Fibroblast of skin of abdomen (primary cell): ENCODE data around the gene TMTC3.
"Not testable (repeated sequence)": the region's sequence is repeated elsewhere in the genome, so short reads cannot be mapped to it uniquely, and the experiment has no call there.

Experiments used
- DNase-seq: peaks from one replicate; pipeline ENCODE4 v3.0.0-alpha.2; 2013

TMTC3 gene

DNA sequence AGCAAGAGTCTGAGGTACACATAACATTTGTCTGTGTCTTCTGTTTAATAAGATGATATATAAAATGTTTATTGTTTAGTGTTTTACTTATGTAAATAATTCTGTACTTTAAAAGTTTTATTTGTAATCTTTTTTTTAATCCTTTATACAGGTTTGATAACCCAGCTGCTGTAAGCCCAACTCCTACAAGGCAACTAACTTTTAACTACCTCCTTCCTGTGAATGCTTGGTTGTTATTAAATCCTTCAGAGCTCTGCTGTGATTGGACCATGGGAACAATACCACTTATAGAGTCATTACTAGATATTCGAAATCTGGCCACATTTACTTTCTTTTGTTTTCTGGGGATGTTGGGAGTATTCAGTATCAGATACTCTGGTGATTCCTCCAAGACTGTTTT is 24.1 kb downstream of the TMTC3 start:
- DNase-seq = no peak

DNA sequence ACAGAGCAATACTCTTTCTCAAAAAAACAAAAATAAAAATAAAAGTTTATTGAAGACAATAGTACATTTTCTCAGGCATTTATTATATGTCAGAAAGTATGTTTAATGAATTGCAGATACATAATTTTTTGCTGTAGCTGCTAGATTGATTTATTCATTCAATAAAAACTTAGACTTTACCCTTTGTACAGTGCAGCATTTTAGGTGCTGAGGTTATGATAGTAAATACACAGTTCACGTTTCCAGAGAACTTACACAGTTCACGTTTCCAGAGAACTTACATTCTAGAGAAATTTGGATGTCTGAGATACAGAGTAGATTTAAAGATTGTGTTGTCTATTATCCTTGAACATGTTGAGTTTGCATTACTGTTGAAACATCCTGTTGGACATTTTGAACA is 25.3 kb downstream of the TMTC3 start:
- no peak for DNase-seq

DNA sequence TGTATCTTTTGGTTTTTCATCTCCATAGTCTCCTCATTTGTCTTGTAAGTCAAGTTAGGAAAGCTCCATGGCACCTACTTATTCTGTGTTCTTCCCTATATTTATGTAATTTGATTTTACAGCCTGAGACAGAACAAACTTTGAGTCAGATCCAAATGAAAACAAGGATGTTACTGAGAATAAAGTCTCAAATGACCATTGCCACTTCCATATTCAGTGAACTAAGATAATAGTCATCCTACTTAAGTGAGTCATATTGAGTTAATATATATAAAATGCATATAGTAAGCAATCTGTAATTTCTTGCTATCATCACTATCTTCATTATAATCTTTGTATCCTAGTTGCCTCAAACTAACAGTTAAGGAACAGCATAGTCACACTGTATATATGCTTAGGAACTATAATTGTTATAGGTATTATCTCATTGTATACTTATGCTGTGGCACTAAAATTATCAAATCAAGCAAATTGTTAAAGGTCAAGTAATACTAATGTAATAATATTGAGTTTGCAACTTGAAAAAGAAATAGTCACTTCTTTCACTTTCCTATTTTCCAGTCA is 30.8 kb downstream of the TMTC3 start:
- DNase-seq = peak; percentile 32

DNA sequence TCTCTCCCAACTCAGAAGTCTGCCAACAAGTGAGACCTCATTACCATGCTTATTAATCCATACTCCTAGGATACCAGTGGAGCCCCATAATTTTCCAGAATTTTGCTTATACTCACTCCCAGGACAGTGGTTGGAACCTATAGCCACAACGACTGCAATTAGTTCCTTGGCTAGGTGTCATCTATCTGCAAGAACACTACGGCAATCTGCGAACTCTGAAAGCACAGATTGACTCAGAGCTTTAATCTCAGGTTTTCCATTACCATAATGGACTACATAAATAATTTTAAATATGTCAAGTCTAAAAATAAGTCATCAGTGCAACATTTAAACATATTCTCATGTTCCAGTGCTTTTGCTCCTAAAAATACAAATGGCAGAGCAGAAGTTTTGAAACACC is 33.4 kb downstream of the TMTC3 start:
- DNase-seq = no peak

DNA sequence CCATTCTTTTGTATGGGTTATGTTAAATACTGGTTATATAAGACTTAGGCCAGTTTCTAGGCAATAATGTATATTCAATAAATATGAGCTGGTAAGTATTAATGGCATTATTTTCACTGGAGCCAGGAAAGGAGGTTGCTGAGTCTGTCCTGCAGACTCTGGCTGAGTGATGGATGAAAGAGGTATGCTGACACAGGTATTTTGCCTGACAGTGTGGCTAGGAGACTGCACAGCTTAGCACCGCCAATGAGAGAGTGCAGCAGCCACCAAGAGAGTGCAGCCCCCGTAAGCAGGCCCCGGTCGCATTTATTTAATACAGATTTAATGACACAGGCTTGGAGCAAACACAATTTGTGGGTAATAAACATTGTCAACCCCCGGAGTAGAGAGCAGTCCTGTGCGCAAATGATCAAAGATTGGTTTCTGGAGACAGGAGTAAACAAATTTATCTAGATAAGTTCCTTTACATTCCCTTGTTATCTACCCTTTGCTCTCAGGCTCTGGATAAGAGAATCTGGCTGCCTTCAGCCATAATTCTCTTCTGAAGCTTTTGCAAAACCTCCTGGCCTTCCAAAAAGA is 37.4 kb downstream of the TMTC3 start:
- DNase-seq = no peak

DNA sequence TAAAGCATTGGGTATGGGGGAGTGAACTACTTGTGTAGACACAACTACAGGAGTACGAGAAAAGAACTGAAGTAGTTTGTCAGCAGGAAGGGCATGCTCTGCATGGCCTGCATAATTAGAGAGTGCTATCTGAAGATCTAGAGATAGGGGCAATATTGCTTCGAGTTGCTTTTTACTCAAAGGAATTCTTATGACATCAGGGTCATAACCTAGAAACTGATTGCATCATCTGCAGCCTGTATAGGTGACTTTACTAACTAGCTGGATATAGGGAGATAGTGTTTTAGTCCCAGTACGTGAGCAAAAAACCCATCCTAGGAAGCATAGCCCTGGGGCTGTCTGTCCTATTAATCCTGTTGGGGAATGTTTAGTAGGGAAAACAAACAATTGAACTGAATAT is 39.8 kb downstream of the TMTC3 start:
- no peak for DNase-seq

DNA sequence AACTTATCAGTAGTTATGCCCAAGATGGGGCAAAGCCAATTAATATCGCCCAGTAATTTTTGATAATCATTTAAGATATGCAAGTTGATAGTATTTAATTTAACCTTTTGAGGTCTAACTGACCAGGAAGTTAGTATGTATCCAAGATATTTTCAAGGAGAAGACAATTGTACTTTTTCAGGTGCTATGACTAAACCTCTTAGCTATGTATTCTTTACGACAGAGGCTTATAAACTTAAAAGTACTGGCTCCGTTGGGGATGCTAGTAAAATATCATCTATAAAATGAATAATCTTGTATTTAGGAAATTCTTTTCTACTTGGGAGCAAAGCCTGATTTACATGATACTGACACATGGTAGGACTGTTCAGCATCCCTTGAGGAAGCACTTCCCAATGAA is 40.3 kb downstream of the TMTC3 start:
- no peak for DNase-seq

DNA sequence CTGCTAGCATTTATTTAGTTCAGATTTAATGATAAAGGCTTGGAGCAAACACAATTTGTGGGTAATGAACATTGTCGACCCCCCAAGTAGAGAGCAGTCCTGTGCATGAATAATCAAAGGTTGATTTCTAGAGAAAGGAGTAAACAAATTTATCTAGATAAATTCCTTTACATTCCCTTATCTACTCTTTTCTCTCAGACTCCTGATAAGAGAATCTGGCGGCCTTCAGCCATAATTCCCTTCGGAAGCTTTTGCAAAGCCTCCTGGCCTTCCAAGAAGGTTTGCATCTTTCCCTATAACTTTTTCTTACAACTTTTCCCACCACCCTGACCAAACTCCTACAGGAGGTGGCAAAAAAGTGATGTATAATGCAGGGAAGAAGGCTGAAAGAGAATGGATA is 42.1 kb downstream of the TMTC3 start:
- no peak for DNase-seq

DNA sequence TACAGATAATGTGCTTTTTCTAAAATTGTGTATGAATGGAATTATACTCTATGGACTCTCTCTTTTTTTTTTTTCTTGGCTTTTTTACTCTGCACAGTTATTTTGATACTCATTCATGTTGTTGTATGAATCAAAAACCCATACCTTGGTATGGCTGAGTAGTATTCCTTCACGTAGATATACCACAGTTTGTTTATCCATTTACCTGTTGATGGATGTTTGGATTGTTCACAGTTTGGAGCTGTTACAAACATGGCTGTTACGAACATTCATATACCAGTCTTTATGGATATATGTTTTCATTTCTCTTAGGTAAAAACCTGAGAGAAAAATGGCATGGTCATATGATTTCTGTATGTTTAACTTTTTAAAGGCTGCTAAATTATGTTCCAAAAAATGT is 43.2 kb downstream of the TMTC3 start:
- no peak for DNase-seq

DNA sequence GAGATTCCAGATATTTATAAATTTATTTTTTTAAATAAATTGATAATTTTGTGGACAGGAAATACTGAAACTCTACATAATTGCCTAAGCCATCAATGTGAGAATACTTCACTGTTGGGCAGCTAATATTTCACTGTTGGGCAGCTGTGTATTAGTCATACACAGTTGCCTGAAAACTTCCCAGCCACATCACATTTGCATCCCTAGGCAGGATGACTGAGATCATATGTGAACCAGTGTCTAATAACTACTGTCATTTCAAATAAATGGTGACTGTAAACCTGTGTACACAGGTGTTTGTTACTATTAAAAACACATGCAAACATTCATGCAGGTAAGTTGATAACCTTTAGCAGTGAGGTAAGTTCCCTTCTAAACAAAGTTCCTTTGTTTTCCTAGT is 43.9 kb downstream of the TMTC3 start:
- peak; percentile 71 for DNase-seq

DNA sequence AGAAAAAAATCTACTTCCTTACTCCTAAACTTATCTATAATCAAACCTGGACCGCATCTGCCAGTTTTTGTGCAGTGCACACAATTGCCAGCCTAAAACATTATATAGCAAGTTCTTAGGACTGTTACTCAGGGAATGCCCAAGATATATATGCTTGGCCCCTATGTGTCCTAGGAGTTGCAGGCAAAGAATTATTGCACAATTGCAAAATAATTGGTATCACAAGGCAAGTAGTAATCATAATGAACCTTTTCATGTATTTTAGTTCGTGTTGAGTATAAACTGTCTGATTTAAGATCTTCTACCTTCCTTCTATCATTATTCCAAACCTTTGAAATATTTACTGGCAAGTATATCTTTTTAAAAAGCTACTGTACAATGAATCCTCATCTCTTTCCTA is 45.5 kb downstream of the TMTC3 start:
- no peak for DNase-seq

DNA sequence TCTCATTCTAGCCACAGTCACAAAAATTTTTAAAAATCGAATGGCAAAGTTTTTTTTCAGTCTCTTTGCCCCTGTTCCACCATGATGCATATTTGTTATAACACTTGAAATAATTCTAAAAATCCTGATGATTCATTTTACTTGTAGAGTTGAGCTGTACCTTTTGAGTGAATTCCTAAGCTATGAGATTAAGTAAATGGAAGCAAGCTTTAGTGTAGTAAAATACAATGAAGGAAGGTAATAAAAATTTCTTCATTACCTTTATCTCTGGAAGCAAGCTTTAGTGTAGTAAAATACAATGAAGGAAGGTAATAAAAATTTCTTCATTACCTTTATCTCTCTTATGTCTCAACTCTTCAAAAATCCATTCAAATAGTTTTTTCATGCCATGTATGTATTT is 46.1 kb downstream of the TMTC3 start:
- DNase-seq = peak; percentile 38

DNA sequence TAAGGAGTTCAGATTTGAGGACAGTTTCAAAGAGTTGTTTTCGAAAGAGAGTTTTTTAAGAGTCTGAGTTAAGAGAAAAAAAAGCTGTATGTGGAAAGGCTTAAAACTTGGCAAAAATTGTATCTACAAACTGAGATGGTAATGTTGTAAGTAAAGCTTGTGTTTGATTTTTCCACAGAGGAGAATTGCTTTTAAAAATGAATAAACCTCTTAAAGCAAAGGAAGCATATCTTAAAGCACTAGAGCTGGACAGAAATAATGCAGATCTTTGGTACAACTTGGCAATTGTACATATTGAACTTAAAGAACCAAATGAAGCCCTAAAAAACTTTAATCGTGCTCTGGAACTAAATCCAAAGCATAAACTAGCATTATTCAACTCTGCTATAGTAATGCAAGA is 50.3 kb downstream of the TMTC3 start:
- DNase-seq = no peak

DNA sequence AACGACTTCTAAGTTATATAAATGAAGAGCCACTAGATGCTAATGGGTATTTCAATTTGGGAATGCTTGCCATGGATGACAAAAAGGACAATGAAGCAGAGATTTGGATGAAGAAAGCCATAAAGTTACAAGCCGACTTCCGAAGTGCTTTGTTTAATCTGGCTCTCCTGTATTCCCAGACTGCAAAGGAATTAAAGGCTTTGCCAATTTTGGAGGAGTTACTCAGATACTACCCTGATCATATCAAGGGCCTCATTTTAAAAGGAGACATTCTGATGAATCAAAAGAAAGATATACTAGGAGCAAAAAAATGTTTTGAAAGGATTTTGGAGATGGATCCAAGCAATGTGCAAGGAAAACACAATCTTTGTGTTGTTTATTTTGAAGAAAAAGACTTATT is 52.8 kb downstream of the TMTC3 start:
- DNase-seq = no peak

DNA sequence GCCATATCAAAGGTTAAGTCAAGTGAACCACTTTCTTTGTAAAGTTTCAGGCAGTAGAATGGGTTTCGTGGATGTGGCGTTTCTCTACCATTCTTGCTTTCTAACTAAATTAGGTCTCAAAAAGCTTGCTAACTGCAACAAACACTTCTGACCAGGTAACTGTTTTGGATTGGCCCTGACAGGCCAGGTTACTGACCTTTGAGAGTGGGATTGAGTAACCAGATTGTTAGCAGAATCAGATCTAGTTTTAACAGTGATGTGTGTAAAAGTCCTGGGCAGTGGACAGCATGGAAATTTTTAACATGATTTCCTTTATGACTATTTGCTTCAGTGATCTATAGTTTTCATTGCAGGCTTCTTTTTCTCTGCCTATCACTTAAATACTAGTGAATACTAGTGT is 57.9 kb downstream of the TMTC3 start:
- DNase-seq = no peak

DNA sequence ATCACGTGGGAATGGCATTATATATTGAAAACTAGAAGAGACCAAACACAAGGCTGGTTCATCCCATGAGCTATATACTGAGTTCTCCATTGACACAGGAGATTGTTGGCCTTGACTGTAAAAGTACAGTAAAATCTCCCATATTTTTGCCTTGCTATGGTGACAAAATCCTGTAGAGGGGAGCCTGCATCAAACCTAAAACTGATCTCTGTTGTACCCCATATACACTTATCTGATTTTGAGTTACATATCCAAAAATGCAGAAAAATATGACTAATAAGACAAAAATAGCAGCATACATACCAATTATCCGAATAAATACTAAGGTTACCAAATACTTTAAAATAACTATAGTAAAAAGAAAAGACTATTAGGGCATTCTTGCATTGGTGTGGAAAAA is 60.4 kb downstream of the TMTC3 start:
- DNase-seq = peak; percentile 47

DNA sequence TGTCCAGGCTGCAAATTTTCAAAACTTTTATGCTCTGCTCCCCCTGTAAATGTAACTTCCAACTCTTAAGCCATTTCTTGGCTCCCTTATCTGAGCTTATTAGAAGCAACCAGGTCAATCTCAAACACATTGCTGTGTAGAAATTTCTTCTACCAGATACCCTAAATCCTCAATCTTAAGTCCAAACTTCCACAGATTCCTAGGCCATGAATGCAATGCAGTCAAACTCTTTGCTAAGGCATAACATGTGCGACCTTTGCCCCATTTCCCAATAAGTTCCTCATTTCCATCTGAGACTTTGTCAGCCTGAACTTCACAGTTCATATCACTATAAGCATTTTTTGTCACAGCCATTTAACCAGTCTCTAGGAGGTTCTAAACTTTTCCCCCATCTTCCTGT is 64.5 kb downstream of the TMTC3 start:
- peak; percentile 68 for DNase-seq

DNA sequence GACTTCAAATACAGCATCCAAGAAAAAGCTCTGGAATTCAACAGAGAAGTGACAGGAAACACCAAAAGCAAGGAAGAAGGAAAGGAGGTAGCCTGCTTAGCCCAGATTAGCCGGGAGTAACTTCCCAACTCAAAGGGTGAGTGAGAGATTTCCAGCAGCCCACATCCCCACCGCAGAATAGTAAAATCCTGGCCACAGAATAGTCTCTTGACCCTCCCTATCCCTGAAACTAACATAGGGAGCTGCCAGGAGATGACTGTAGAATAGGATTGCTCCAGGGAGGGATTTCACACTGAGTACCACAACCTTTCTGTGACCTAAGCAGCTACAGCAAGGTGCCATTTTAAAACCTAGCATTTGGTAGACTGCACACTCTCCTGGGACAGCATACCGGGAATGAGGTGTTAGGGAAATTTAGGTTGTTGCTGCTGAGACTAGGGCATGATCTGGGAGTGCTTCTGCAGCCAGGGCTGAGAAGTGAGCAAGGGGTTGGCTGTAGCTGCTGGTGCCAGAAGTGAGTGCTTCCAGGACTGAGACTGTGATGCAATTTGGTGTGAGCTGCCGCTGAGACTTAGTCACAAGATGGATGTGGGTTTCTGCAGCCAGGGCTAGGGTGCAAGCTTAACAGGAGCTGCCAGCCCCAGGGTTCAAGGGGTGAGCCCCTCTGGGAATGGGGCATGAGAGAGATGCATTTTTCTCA is 66.0 kb downstream of the TMTC3 start:
- DNase-seq = peak; percentile 72

DNA sequence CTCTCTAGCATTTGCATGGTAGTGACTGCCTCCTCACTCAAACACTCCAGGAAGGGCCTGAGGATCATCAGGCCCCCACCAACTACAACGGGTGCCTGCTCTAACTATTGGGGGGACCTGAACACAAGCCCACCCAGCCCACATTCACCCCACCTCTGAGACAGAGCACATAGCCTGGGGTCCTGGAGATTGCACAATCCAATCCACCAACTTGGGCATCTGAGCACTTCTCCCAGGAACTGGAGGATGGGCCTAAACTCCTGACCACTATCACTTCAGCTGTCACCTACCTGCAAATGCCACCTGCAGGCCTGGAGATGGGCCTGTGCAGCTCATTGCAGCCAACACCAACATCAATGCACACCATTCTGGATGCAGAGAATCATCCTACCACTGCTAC is 66.6 kb downstream of the TMTC3 start:
- no peak for DNase-seq

DNA sequence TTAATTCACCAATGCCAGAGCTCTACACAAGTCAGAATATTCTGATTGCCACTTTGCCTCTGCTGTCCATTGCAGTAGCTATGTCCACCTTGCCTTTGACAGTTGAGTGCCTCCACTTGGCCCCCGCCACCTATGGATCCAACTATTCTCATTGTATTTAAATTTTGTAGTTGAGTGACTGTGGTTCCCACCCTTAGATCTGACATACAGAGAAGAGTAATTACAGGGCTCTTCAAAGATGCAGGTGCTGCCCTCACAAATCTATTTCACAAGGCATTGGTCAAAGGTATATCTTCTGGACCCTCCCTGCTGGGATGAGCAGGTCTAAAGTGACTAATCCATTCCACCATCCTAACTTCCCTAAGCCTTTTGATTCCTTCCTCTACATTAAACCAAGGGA is 68.2 kb downstream of the TMTC3 start:
- DNase-seq = not testable (repeated sequence)

DNA sequence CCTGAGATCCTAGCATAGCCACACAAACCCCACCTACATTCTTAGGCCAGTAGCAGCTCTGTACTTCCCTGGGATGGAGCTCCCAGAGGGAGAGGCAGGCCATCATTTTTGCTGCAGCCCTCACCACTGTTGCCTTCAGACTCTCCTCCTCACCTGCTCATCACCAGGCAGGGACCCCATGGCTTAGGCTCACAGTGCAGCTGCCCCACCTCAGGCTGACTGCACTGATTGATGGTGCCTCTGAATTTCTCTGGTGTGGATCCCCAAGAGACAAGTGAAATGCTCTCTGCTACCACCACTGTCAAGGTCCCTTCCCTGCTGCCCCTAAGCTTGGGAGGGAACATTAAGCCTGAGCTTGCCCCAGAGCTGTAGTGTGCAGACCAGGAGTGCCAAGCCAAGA is 76.2 kb downstream of the TMTC3 start:
- no peak for DNase-seq

DNA sequence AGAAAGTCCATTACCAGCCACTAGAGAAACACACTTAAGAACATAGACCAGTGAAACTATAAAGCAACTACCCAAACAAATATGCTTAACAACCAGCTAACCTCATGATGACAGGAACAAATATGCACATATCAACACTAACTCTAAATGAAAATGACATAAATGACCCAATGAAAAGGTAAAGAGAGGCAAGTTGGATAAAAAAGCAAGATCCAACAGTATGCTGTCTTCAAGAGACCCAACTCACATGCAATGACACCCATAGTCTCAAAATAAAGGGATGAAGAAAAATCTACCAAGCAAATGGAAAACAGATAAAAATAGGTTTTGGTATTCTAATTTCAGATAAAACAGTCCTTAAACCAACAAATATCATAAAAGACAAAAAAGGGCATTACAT is 77.8 kb downstream of the TMTC3 start:
- no peak for DNase-seq

DNA sequence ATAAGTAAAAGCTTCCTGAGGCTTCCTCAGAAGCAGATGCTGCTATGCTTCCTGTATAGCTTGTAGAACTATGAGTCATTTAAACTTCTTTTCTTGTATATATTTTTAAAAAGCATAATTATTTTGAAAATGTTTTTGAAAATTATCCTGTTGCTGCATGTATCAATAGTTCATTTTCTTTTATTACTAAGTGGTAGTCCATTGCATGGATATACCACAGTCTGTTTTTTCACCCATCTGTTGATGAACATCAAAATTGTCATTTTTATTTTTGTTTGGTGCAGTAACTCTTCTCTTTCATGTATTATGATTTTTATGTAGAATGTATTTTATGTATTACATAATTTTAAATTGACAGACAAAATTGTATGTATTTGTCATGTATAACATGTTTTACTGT is 81.4 kb downstream of the TMTC3 start:
- no peak for DNase-seq

DNA sequence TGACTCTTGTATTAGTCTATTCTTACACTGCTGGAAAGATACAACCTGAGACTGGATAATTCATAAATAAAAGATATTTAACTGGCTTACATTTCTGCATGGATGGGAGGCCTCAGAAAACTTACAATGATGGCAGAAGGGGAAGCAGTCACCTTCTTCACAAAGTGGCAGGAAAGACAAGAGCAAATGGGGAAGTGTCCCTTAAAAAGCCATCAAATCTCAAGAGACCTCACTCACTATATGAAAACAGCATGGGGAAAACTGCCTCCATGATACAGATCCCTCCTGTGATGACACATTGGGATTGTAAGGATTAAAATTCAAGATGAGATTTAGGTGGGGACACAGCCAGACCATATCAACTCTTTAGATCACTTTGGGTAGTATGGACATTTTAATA is 83.7 kb downstream of the TMTC3 start:
- no peak for DNase-seq

DNA sequence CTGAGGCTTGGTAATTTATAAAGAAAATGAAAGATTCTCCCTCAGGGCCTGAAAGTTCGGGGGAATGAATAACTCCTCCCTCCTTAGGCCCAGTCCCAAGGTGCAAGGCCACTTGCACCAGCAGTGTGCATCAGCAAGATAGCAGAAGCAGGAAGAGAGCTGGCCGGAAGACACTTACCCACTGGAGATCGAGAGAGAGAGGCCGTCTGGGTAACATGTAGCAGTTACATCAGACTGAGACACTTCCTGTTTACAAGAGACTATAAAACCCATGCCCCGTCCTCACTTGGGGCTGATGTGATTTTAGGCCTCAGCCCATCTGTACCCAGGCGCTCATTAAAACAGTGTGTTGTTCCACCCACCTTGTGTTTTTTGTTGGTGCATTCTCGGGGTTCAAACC is 85.2 kb downstream of the TMTC3 start:
- DNase-seq = no peak
